Activated CD4-positive, alpha-beta T cell treated with anti-CD3 and anti-CD28 coated beads for 48 hours (primary cell): ENCODE results near the gene PDK2.

Experiments
- DNase-seq: peaks from one replicate; pipeline ENCODE4 v3.0.0-alpha.2; 2020

Gene PDK2

GRCh38 chr17:50080096-50080480, 15.1 kb upstream of the PDK2 start:
- DNase-seq = no peak

GRCh38 chr17:50080827-50081226, 14.3 kb upstream of the PDK2 start:
- DNase-seq = no peak

- DNase-seq = no peak
Measured at GRCh38 chr17:50081757-50082156, 13.4 kb upstream of the PDK2 start.

DNA sequence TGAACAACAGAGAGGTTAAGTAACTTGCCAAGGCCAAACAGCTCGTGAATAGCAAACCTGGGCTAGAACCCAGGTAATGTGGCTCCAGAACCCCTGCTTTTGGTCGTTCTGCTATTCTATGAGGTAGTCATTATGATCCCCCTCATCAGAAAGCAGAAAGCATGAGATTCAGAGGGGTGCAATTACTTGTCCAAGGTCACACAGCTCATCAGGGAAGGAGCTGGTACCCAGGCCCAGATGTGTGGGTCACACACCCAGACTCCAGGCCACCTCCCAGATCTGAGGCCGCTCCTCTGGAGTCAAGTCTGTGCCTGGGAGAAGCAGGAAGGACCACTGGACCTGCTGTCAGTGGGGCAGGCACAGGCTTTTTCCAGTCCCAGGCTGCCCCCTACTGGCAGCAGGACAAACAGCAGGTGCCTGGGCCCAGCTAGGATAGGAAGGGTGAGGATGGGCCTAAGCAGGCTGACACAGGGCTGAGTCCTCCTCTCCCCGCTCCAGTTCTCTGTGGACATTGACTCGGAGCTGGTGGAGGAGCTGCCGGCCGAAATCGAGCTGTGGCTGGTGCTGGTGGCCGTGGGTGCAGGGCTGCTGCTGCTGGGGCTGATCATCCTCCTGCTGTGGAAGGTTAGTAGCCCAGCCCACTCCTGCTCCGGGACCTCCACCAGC, 7.8 kb upstream of the PDK2 start:
- DNase-seq = peak; percentile 83

- no peak for DNase-seq
Measured at GRCh38 chr17:50087912-50088405, 7.2 kb upstream of the PDK2 start.

GRCh38 chr17:50088952-50089825, 6.0 kb upstream of the PDK2 start:
- no peak for DNase-seq

DNA sequence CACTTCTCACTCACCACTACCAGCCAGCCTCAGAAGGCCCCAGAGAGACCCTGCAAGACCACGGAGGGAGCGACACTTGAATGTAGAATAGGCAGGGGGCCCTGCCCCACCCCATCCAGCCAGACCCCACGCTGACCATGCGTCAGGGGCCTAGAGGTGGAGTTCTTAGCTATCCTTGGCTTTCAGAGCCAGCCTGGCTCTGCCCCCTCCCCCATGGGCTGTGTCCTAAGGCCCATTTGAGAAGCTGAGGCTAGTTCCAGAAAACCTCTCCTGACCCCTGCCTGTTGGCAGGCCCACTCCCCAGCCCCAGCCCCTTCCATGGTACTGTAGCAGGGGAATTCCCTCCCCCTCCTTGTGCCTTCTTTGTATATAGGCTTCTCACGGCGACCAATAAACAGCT, 5.1 kb upstream of the PDK2 start:
- no peak for DNase-seq

- DNase-seq = no peak
Measured at GRCh38 chr17:50090971-50091917, 3.9 kb upstream of the PDK2 start.

DNA sequence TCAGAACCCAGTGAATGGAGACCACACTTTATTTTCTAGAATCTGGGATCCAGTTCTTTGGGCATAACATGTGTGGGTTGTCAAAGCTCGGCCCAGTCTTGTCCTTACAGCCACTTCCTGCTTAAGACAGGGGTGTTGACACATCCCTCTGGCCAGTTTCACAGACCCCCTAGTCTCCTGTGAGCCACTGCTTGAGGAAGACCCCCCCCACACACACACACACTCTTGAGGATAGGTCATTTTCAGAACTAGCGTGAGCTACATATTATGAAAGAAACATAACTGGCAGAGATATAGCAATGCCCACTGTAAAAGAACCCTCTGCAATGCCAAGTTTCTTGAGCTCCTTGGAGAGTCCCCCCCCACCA, 3.2 kb upstream of the PDK2 start:
- no peak for DNase-seq

GRCh38 chr17:50093246-50093645, 1.9 kb upstream of the PDK2 start:
- DNase-seq = no peak

DNA sequence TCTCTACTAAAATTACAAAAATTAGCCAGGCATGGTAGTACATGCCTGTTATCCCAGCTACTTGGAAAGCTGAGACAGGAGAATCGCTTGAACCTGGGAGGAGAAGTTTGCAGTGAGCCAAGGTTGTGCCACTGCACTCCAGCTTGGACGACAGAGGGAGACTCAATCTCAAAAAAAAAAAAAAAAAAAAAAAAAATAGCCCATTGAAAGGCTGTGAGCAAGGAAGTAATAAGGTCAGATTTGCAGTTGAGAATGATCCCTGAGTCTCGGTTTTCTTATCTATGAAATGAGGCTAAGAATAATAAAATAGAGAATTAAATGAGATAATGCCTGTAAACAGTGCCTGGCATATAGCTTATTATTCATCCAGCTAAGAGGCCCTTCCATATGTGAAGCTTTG, 1.3 kb upstream of the PDK2 start:
- DNase-seq = no peak

DNA sequence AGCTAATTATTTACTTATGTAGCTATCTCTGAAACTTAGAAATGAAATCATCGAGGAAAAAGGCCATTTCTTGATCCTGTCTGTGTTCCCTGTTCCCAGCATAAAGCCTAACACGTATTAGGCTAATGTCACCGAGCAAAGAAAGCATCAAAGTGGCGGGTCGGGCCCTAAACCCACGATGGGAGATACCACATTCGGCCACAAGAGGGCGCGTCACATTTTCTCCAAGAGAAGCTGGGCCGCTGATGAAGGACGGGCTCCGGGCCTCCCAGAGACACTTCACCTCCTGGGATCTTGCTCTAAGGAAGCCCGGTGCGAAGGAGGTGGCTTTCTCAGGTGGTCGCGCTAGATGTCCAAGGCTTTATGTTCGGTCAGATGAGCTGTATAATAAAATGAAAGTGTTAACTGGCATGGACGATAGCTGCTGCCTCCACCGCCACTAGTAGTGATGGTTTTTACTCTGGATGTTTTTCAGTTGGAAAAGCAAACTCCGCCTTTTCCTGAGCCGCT, 853 bp upstream of the PDK2 start:
- DNase-seq = peak; percentile 94

DNA sequence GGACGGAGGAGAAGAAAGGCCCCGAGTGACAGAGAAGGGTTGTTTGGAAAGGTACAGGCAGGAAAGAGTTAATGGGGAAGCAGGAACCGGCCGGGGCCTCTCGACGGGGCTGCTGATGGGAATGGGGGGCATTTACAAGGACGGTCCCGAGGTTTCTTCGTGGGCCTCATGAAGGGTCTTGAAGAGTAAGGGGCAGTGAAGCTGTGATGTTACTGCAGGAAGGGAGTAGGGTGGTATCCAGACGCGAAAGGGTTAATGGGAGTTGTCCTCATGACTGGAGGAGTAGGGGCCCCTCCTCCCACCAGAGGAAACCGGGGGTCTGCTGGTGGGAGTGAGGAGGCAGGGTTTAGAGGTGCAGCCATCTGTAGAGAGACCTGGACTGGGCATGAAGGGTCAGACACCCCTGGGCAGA, 481 bp downstream of the PDK2 start:
- DNase-seq = no peak

GRCh38 chr17:50096092-50096491, 941 bp downstream of the PDK2 start:
- no peak for DNase-seq

- DNase-seq = no peak
Measured at GRCh38 chr17:50096758-50097157, 1.6 kb downstream of the PDK2 start.

GRCh38 chr17:50097455-50097854, 2.3 kb downstream of the PDK2 start:
- no peak for DNase-seq

GRCh38 chr17:50097926-50098325, 2.8 kb downstream of the PDK2 start:
- DNase-seq = no peak

DNA sequence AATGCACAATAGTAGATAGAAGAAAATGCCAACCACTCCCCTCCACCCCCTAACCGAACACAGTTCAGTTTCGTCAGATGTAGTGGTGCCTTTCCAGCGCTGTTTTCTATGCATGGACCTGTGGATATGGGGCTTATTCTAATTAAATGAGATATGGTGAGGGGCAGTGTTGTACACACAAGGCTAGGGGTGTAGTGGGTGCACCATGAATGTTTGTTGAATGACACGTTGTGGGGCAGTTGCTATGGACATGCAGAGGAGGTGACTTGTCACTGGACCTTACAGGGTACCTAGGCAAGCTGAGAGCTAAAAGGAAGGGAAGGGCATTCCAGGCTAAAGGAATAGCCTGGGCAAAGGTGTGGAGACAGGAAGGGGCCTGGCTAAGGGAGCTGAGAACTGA, 3.4 kb downstream of the PDK2 start:
- DNase-seq = no peak

DNA sequence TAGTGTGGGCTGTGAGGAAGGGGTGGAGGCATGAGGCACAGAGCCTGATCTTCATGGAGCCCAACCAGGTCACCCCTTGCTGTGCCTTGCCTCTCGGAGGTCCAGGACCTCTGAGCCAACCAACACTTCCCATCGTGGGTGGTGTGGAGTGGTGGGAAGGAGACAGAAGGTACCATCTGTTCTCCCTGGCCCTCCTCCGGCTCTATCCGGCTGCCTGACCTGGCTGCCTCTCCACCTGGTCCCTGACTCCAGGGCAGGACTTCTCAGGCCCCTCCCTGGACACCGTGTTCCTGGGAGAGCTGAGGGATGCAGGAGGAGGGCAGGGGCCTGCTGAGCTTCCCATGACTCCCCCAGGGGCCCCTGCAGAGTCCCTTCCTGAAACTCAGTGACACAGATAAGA, 3.9 kb downstream of the PDK2 start:
- DNase-seq = no peak

DNA sequence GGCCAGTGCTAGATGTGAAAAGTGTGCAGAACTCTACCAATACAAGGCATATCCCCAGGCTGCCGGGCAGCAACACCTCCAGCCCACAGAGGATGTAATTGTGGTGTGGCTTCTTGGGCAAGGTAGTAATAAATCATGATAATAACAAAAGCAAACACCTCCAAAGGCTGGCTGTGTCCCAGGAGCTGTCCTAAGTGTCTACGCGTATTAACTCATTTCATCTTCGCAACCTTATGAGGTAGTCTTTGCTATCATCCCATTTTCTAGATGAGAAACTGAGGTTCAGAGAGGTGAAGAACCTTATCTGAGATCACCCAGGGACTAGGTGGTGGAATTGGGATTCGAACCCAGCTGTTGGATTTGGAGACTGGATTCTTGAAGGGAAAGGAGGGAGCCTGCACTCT, 5.3 kb downstream of the PDK2 start:
- no peak for DNase-seq

- DNase-seq = no peak
Measured at GRCh38 chr17:50100921-50101345, 5.8 kb downstream of the PDK2 start.

- DNase-seq = no peak
Measured at GRCh38 chr17:50101346-50102163, 6.4 kb downstream of the PDK2 start.
